Hindlimb muscle (tissue), 1 donor: ENCODE measurements around the gene RPL10. TPM values are rescaled to one million over a fixed set of nuclear protein-coding genes. Genes with fewer than 3 reads are reported as not detected.

Source experiments
- DNase-seq: peaks from one replicate; pipeline ENCODE4 v3.0.0-alpha.2; 2013
- polyA plus RNA-seq: library from polyadenylated mRNA; unstranded; fragments of 120-200 nt; gene quantifications from one replicate; pipeline ENCODE4 v1.2.1, GENCODE V29; 2013; ENCODE audit not compliant: insufficient read length

Gene RPL10
- polyA plus RNA-seq, 1 donor, result 5,697 TPM

- DNase-seq, result no peak
Measured at GRCh38 chrX:154431341-154431740, 33.2 kb downstream of the RPL10 start.

- no peak for DNase-seq
Measured at GRCh38 chrX:154432210-154432609, 34.0 kb downstream of the RPL10 start.

GRCh38 chrX:154433605-154434004 lies 35.4 kb downstream of the RPL10 start:
- DNase-seq, result no peak

DNA sequence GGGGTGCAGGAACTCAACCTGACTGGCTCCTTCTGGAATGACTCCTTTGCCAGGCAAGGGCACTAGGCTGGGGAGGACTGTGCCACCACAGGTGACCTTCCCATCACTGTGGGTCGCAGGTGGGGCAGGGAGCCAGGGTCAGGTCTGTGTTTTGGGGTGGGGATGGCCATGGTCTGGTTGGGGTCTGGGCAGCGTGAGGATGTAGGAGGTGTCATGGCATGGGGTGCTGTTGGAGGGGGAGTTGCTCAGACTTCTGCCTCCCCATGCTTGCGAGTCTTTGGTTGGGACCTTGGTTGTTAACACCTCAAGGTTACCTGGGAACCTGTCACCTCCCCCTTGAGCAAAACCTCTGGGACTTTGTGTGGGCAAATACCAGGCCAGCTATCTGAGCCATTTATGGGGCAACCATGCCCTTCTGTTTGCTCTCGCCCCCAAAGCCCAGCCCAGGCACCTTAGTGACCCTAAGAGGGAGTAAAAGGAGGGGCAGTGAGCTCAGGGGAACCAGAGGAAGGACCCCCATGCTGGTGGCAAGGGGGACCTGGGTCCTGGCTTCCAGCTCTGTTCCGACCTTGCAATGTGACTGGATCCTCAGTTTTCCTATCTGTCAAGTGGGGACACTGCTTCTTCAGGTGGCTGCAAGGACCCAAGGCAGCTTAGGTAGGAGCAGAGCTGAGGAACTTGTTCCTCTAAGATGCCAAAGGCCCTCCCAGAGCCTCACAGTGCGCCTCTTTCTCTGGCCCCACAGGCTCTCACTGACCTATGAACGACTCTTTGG lies 36.4 kb downstream of the RPL10 start:
- no peak for DNase-seq

DNA sequence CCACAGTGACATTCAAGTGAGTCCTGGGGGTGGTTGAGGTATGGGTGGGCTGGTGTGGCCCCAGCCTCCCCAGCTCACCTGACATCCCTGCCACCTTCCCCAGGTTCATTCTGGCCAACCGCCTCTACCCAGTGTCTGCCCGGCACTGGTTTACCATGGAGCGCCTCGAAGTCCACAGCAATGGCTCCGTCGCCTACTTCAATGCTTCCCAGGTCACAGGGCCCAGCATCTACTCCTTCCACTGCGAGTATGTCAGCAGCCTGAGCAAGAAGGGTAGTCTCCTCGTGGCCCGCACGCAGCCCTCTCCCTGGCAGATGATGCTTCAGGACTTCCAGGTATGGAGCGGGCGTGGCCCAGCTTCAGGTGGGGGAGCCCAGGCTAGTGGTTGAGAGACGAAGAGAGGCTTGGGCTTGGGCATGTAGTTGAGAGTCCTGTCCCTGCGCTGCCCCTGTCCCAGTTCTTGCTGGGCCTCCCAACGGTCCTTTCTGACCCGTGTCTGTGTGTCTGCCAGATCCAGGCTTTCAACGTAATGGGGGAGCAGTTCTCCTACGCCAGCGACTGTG lies 37.1 kb downstream of the RPL10 start:
- no peak for DNase-seq

DNA sequence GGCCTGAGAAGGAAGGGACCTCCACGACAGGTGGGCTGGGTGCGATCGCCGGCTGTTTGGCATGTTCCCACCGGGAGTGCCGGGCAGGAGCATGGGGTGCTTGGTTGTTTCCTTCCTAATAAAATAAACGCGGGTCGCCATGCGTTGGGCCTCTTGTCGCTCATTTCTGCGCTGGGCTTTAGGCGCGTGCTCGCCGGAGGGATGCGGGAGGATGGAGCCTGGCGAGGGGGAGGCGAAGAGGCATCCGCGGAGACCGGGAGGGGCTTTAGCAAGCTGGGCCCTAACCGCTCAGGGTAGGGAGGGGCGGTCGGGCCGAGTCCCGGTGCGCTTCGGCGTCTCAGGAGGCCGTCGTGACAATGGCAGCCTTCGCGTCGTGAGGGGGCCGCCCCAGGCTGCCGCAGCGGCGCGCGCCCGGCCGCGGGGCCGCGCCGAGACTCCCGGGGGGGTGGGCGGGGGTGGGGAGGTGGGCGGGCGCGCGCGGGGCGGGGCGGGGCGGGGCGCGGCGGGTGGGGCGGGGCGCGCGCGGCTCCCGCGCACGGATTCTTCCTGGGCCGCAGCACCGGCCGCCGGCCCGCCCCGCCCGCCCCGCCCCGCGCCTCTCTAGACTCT lies 38.3 kb downstream of the RPL10 start:
- DNase-seq, result no peak

- peak; percentile 44 for DNase-seq
Measured at GRCh38 chrX:154436983-154437752, 39.0 kb downstream of the RPL10 start, which contains the start of gene GDI1. GDI1 (plus strand) TSS chrX:154437154; CDS start chrX:154437255, 101 bp downstream.

GRCh38 chrX:154437971-154438893 lies 40.1 kb downstream of the RPL10 start:
- no peak for DNase-seq

GRCh38 chrX:154439841-154440240 lies 41.7 kb downstream of the RPL10 start:
- DNase-seq, result no peak

- no peak for DNase-seq
Measured at GRCh38 chrX:154440623-154441357, 42.6 kb downstream of the RPL10 start.

- DNase-seq, result no peak
Measured at GRCh38 chrX:154441564-154441963, 43.4 kb downstream of the RPL10 start.

- DNase-seq, result no peak
Measured at GRCh38 chrX:154441984-154442707, 44.0 kb downstream of the RPL10 start.

DNA sequence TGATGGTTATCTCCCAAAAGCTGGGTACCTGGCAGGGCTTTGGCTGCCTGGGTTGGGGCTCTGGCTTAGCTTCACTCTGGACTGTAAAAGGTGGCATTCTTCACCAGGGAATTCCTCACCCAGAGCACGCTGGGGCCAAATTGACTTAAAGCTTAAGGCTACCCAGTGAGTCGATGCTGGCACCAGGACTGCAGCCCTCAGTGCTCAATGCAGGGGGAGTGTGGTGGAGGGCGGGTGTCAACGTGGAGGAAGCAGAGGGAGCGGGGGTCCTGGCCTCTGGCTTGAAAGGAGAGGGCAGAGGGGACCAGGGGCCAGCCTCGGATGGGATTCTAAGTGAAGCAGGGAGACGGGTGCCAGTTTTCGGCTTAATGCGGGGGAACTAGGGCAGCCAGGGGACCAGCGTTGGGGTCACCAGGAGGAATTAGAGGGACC lies 45.3 kb downstream of the RPL10 start:
- no peak for DNase-seq

- peak; percentile 76 for DNase-seq
Measured at GRCh38 chrX:154443992-154444754, 46.0 kb downstream of the RPL10 start, which contains the start of gene FAM50A. FAM50A (plus strand) TSS chrX:154444141; CDS start chrX:154444236, 95 bp downstream.

DNA sequence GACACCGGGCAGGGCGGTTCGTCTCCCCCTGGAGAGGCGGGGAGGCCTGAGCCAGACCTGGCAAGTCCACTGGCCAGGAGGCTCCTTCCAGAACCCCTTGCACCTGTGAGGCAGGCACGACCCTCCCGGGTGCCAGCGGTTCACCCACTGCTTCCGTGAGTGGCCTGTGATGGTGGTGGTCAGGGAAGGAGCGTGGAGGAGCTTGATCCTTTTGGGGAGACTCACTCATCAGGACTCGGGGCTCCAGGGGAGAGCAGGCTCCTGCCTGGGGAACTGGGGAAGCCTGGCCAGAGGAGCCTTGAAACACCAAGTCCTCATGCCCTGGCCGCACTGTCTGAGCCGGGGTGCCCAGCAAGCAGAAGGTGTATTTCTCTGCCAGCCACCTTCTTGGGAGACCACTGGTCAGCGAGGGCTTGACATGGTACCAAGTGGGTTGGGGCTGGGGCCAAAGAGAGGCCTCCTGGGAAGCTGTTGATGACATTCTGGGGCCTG lies 46.6 kb downstream of the RPL10 start:
- DNase-seq, result no peak

DNA sequence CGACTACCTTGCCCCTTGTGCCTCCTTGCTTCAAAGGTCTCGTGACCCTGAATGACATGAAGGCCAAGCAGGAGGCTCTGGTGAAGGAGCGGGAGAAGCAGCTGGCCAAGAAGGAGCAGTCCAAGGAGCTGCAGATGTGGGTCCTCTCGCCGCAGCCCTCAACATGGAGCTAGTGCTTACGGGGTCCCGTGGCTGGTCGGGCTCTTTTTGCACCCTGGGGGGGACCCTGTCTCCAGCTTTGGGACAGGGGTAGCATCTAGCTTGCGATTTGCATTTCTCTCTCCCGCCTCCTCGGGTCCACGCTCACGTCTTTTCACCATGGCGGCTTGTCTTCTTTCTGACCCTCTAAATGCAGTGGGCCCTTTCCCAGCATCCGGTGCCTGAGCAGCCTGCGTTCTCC lies 47.6 kb downstream of the RPL10 start:
- DNase-seq, result no peak

GRCh38 chrX:154446430-154446829 lies 48.3 kb downstream of the RPL10 start:
- DNase-seq, result no peak

DNA sequence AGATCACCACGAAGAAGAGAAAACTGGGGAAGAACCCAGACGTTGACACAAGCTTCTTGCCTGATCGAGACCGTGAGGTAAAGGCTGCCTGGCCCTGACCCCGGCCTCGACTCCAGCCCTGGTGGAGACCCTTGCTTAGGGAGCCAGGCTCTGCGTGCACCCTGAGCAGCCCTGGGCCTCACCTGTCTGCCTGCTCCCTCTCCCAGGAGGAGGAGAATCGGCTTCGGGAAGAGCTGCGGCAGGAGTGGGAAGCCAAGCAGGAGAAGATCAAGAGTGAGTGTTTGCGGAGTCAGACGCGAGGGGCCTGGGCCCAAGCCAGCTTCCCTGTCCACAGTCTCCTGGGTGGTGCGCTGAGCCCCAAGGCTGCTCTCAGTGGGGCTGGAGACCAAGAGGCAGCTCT lies 50.3 kb downstream of the RPL10 start:
- DNase-seq, result no peak

- DNase-seq, result no peak
Measured at GRCh38 chrX:154449618-154450017, 51.4 kb downstream of the RPL10 start.
